Measurements from ENCODE around the gene ABCB10.
"Not testable (repeated sequence)": the region's sequence is repeated elsewhere in the genome, so short reads cannot be mapped to it uniquely, and the experiment has no call there.

ABCB10 gene

DNA sequence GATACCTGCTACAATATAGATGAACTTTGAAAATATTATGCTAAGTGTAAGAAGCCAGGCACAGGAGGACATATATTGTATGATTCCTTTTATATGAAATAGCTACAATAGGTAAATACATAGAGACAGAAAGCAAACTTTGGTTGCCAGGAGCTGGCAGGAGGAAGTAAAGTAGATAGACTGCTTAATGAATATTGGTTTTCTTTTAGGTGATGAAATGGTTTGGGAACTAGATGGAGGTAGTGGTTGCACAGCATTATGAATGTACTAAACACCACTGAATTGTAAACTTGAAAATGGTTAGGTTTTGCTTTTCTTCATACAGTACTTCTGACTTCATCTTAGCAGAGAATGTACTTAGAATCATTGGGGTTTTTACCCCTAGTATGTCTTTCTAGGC, 21.5 kb downstream of the ABCB10 start:
- Mint-ChIP-seq H3K27me3 (no peaks in the 10 kb centered on the region), H3K27ac (no peak overlapping the region), H3K9me3 (no peaks in the 10 kb centered on the region), H3K36me3 (peaks cover 54 to 59% of the 10 kb centered on the region in 2 donors), H3K4me1 (peaks cover under 1 to 5% of the 10 kb centered on the region in 2 donors), H3K4me3 (no peak overlapping the region)
- ATAC-seq (replicated peaks) (no peak), DNase-seq (no peak)

DNA sequence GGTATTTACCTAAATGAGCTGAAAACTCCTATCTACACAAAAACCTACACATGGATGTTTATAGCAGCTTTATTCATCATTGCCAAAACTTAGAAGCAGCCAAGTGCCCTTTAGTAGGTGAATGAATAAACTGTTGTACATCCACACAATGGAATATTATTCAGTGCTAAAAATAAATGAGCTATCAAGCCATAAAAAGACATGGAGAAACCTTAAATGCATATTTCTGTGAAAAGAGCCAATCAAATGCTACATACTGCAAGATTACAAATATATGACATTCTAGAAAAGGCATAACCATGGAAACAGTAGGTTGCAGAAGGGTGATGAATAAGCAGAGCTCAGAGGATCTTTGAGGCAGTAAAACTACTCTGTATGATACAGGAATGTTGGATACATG, 23.3 kb downstream of the ABCB10 start:
- Mint-ChIP-seq H3K9me3 (no peaks in the 10 kb centered on the region), H3K27ac (no peak overlapping the region), H3K36me3 (peaks cover 53 to 61% of the 10 kb centered on the region in 2 donors), H3K4me1 (no peaks in the 10 kb centered on the region), H3K27me3 (no peaks in the 10 kb centered on the region), H3K4me3 (no peak overlapping the region)
- DNase-seq (no peak), ATAC-seq (replicated peaks) (no peak)

DNA sequence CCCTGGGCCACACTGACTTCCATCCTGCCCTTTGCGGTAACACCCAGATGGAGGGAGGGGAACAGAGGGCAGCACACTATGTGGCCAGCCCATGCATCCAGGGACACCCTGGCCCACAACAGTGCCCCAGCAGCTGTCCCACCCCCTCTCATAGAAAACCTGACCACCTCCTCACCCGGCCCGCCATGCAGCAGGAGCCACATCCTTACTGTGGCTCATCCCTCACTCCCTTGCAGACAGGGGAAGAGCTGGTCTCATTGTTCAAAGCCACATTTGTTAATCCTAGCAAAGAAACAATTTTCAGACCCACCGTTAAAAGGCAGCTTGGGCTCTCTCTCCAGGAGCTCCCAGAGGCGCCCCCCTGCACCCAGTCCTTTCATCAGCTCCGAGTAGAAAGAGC, 27.2 kb downstream of the ABCB10 start:
- no peak overlapping the region for H3K27ac Mint-ChIP-seq
- ATAC-seq (replicated peaks) (no peak), DNase-seq (no peak)
- H3K36me3 Mint-ChIP-seq, result peaks cover 49 to 63% of the 10 kb centered on the region in 2 donors
- peaks cover 5 to 18% of the 10 kb centered on the region in 2 donors for H3K4me1 Mint-ChIP-seq
- no peaks in the 10 kb centered on the region for H3K27me3 Mint-ChIP-seq
- no peaks in the 10 kb centered on the region for H3K9me3 Mint-ChIP-seq
- H3K4me3 Mint-ChIP-seq, result no peak overlapping the region

DNA sequence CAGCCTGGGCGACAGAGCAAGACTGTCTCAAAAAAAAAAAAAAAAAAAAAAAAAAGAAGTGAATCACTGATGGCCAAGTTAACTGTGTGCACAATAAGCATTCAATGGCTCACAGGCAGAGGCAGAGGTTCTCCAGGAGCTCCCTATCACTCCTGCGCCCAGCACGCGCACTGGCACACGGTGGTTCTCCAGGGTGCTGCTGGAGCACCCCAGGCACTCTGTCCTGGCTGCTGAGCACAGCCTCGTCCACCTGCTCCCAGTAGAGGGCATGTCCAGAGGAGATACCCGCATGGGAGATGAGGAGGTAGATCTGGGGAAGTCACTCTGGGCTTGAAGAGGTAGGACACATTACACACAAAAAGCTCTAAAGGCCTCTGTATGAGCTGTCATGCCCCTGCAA, 28.9 kb downstream of the ABCB10 start:
- Mint-ChIP-seq H3K27ac (no peak overlapping the region), H3K9me3 (no peaks in the 10 kb centered on the region), H3K4me3 (no peak overlapping the region), H3K4me1 (peaks cover 6 to 20% of the 10 kb centered on the region in 2 donors), H3K36me3 (peaks cover 48 to 65% of the 10 kb centered on the region in 2 donors), H3K27me3 (no peaks in the 10 kb centered on the region)
- no peak for ATAC-seq (replicated peaks)
- no peak for DNase-seq

DNA sequence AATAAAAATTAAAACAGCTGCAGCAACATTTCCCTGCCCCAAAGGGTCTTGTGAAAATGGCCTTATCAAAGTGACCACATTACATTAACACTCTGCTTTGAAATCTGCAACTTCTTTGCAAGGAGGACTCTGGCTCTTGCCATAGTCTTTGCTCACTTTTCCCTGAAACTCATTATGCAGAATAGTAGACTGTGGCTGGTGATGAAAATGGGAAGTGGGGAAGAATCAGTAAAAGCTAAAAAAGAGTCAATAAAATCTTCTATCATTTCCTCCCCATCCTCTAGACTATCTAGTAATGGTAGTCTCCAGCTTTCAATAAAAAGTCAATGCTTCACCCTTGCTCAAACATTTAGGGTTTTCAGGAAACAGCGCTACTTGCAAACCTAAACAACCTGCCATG, 31.8 kb downstream of the ABCB10 start:
- Mint-ChIP-seq H3K4me1 (peaks cover 6 to 20% of the 10 kb centered on the region in 2 donors), H3K27ac (peak overlapping the region; percentile 75), H3K36me3 (peaks cover 50 to 64% of the 10 kb centered on the region in 2 donors), H3K9me3 (no peaks in the 10 kb centered on the region), H3K4me3 (no peak overlapping the region), H3K27me3 (no peaks in the 10 kb centered on the region)
- peak; percentile 53 to 55 for ATAC-seq (replicated peaks)
- DNase-seq, result no peak

DNA sequence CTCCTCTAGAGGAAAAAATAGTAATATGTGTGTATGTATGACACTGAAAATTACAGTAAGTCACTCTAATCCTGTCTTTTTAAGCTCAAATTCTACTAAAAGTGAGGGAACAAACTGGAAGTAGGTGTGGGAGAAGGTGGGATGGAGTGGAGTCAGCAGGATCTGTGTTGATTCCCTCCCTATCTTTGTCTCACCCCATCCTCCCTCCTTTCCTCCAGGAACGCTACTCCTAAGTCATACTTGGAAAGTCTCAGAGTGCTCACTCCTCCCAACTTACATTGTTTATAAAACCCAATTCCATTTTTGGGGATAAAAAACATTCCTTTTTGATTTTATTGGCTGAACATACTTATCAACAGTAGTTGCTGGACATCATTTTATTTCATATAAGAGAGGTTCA, 35.5 kb downstream of the ABCB10 start:
- peaks cover 39 to 50% of the 10 kb centered on the region in 2 donors for H3K36me3 Mint-ChIP-seq
- no peak for DNase-seq
- H3K9me3 Mint-ChIP-seq, result no peaks in the 10 kb centered on the region
- peaks cover 6 to 19% of the 10 kb centered on the region in 2 donors for H3K4me1 Mint-ChIP-seq
- H3K4me3 Mint-ChIP-seq, result no peak overlapping the region
- H3K27me3 Mint-ChIP-seq, result no peaks in the 10 kb centered on the region
- ATAC-seq (replicated peaks), result no peak
- H3K27ac Mint-ChIP-seq, result no peak overlapping the region

DNA sequence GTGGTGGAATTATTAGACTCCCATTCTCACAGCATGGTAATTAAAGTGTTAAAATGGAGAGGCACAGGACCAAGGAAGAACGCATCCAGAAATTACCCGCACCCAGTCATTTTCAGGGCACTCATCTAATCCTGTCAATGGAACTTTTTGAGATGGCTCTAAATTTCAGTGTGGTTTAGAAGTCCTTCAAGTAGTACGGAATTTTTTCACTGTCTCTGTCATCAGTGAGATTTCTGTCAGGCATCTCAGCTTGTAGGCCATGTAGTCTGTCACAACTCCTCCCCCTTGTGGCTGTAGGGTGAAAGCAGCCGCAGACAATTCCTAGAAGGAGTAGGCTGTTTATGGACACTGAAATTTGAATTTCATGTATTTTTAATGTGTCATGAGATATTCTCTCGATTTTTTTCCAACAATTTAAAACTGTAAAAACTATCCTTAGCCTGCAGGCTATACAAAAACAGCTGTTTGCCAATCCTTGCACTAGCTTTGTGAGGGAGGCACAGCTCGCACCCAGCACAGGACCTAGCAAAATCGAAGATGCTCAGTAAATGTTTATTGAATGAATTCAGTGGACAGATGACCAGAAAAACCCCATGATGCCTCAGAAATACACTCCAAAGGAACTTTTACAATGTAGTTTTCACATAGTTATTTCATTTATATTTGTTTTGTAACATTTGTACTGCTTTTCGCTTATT, 43.8 kb downstream of the ABCB10 start:
- Mint-ChIP-seq H3K9me3 (no peaks in the 10 kb centered on the region), H3K27ac (no peak overlapping the region), H3K36me3 (peaks cover 6 to 8% of the 10 kb centered on the region in 2 donors), H3K4me3 (no peak overlapping the region), H3K4me1 (peaks cover 0 to 3% of the 10 kb centered on the region in 2 donors), H3K27me3 (peaks cover 0 to 4% of the 10 kb centered on the region in 2 donors)
- peak; percentile 31 for DNase-seq
- ATAC-seq (replicated peaks), result peak; percentile 80 to 94

DNA sequence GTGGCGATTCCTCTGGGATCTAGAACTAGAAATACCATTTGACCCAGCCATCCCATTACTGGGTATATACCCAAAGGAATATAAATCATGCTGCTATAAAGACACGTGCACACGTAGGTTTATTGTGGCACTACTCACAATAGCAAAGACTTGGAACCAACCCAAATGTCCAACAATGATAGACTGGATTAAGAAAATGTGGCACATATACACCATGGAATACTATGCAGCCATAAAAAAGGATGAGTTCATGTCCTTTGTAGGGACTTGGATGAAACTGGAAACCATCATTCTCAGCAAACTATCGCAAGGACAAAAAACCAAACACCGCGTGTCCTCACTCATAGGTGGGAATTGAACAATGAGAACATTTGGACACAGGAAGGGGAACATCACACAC, 46.9 kb downstream of the ABCB10 start:
- not testable (repeated sequence) for H3K9me3 Mint-ChIP-seq; H3K36me3 Mint-ChIP-seq; H3K27ac Mint-ChIP-seq; ATAC-seq (replicated peaks); H3K27me3 Mint-ChIP-seq; DNase-seq; H3K4me3 Mint-ChIP-seq
- H3K4me1 Mint-ChIP-seq, result peaks cover 13 to 14% of the 10 kb centered on the region in 2 donors

DNA sequence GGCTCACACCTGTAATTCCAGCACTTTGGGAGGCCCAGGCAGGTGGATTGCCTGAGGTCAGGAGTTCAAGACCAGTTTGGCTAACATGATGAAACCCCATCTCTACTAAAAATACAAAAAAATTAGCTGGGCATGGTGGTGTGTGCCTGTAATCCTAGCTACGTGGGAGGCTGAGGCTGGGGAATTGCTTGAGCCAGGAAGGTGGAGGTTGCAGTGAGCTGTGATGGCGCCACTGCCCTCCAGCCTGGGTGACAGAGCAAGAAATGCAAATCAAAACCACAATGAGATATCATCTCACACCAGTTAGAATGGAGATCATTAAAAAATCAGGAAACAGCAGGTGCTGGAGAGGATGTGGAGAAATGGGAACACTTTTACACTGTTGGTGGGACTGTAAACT, 47.3 kb downstream of the ABCB10 start:
- not testable (repeated sequence) for H3K9me3 Mint-ChIP-seq

DNA sequence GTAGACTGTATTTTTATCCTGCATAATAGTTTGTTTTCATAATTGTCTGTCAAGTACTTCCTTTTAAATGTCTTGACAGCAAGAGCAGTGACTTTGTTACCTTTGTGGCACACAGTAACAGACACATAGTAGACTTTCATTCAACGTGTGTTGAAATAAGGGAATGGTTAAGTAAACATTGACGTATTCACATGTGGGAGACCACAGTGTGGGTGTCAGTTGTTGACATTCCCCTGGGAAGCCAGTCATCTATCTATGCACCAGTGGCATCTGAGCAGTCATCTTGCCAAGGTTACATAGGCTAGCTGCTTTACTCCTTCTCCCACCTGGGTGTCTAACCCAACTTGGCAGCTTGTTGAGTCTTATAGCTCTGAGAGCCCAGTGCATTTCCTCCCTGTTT, 48.9 kb downstream of the ABCB10 start:
- DNase-seq (no peak), ATAC-seq (replicated peaks) (no peak)
- Mint-ChIP-seq H3K9me3 (no peaks in the 10 kb centered on the region), H3K36me3 (peaks cover 2% of the 10 kb centered on the region in 2 donors), H3K27ac (peak overlapping the region; percentile 98), H3K27me3 (peaks cover 0 to 4% of the 10 kb centered on the region in 2 donors), H3K4me1 (peaks cover 13 to 14% of the 10 kb centered on the region in 2 donors), H3K4me3 (peak overlapping the region; percentile 54 to 93)

More for the DNA sequence above, 47.3 kb downstream of the ABCB10 start:
- not testable (repeated sequence) for H3K4me3 Mint-ChIP-seq; H3K27ac Mint-ChIP-seq; H3K27me3 Mint-ChIP-seq; DNase-seq; ATAC-seq (replicated peaks); H3K36me3 Mint-ChIP-seq
- H3K4me1 Mint-ChIP-seq, result peaks cover 13 to 14% of the 10 kb centered on the region in 2 donors

DNA sequence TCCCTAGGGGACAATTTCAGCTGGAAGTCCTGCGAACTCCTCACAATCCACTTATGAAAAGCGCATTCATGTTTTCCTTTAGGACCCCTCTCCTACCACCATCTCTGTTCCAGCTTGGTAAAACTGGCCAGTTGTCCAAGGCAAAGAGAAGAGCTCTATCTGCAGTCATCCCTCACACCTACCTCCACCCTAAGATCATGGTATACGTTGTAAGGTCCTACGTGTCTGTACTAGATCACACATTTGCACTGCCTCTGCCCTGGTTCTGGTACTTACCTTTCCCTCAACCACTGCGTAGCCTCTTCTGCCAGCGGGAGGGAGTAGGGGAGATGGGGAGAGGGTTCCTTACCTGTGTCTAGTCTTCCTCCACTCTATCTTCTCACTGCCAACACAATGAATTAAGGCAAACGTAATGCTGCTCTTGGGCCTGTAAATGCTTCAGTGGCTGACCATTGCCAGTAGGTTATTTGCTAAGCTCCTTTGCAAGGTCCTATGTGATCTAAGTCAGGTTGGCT, 49.6 kb downstream of the ABCB10 start:
- H3K27ac Mint-ChIP-seq, result peak overlapping the region; percentile 98
- H3K4me3 Mint-ChIP-seq, result peak overlapping the region; percentile 92 to 93
- peaks cover 2 to 6% of the 10 kb centered on the region in 2 donors for H3K36me3 Mint-ChIP-seq
- no peaks in the 10 kb centered on the region for H3K9me3 Mint-ChIP-seq
- peaks cover 0 to 4% of the 10 kb centered on the region in 2 donors for H3K27me3 Mint-ChIP-seq
- peaks cover 11 to 13% of the 10 kb centered on the region in 2 donors for H3K4me1 Mint-ChIP-seq
- DNase-seq (no peak), ATAC-seq (replicated peaks) (no peak)

DNA sequence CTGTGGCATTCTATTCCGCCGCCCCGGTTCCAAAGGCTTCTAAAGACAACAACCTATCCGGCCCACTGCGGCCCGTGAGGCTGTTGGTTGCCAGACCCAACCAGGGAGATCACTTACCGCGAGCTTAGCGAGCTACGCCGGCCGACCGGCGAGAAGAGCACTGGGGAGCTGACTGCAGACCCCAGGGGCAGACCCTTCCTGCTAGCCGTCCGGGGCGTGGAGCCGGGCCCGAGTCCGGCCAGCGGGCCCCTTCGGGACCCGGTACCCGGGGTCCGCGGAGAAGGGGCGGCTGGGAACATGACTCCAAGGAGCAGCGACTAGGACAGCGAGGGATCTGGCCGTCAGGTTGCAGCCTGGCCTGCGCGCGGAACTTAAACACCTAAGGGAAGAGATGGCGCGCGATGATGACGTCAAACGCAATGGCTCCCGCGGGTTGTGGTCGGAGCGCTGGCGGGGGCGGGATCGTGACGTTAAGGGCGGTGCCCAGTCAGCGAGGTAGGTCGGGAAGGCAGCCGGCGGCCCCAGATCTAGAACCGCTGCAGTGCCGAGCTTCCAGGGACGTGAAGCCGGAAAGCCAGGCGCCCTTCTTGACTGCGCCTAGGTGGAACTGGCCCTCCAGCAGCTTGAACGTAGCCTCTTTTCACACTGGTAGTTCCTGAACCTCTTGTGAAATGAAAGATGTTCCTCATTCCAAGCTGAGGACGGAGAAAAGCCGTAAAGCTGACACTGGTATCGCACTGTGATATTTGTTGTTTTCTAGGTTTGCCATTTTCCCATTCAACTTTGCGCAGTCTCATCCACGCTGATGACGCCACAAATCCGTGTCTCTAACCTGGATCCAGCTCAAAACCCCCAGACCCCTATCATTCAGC, 50.3 kb downstream of the ABCB10 start, which contains the start of gene NUP133:
NUP133 (minus strand) TSS at position 391 of the 872 bp plus-strand sequence; CDS start at position 299, 92 bp downstream.
- Mint-ChIP-seq H3K4me3 (peak within 1 kb of the TSS; percentile 92 to 93), H3K27me3 (peaks cover 0 to 4% of the 10 kb centered on the region in 2 donors), H3K27ac (peak within 1 kb of the TSS; percentile 98), H3K36me3 (peaks cover 2 to 6% of the 10 kb centered on the region in 2 donors), H3K4me1 (peaks cover 11 to 13% of the 10 kb centered on the region in 2 donors), H3K9me3 (no peaks in the 10 kb centered on the region)
- DNase-seq (peak; percentile 95), ATAC-seq (replicated peaks) (peak; percentile 96)

DNA sequence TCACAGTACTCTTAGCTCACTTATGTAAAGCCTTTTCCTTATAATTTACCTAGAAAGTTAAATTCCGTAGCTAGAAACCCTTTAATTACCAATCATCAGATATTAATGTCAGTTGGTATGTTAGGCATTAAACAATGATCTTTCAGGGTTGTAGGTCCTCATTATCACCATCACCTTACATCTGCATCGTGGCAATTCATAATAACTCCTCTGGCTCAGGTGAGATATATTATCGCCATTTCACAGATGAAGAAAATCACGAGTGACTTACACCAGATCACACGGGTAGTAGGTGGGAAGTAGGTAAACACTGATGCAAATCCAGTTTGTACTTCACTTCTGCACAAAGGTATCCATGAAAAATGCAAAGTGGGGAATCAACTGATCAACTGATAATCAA, 51.0 kb downstream of the ABCB10 start:
- peak overlapping the region; percentile 92 to 93 for H3K4me3 Mint-ChIP-seq
- ATAC-seq (replicated peaks) (peak; percentile 1 to 3), DNase-seq (no peak)
- no peaks in the 10 kb centered on the region for H3K9me3 Mint-ChIP-seq
- H3K36me3 Mint-ChIP-seq, result peaks cover 6 to 10% of the 10 kb centered on the region in 2 donors
- peaks cover 12 to 13% of the 10 kb centered on the region in 2 donors for H3K4me1 Mint-ChIP-seq
- peaks cover 0 to 4% of the 10 kb centered on the region in 2 donors for H3K27me3 Mint-ChIP-seq
- peak overlapping the region; percentile 98 for H3K27ac Mint-ChIP-seq

DNA sequence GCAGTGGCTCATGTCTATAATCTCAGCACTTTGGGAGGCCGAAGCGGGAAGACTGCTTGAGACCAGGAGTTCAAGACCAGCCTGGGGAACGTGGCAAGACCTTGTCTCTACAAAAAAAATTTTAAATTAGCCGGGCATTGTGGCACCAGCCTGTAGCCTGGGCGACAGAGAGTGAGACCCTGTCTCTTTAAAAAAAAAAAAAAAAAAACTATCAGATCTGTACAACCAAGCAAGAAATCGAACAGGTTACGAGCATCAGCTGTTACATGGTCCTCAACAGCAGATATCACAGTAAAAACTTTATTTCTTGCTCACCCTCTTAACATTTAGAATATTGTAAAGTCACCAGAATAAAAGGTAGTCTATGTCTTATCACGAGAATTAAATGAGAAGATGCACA, 51.9 kb downstream of the ABCB10 start:
- Mint-ChIP-seq H3K36me3 (peaks cover 6 to 10% of the 10 kb centered on the region in 2 donors), H3K27ac (peak overlapping the region; percentile 20), H3K9me3 (no peaks in the 10 kb centered on the region), H3K4me3 (peak overlapping the region; percentile 4 to 16), H3K4me1 (peaks cover 12 to 13% of the 10 kb centered on the region in 2 donors), H3K27me3 (peaks cover 0 to 4% of the 10 kb centered on the region in 2 donors)
- ATAC-seq (replicated peaks), result no peak
- DNase-seq, result no peak

Data from stimulated activated naive B cell treated with anti-CD40 and anti-IgM and Interleukin-4, amounts not matched to agents 10 μg/mL and 1 μg/mL and 100 μg/mL, for 72 hours (primary cell).